Measurements from ENCODE around the gene GRAP.

DNA sequence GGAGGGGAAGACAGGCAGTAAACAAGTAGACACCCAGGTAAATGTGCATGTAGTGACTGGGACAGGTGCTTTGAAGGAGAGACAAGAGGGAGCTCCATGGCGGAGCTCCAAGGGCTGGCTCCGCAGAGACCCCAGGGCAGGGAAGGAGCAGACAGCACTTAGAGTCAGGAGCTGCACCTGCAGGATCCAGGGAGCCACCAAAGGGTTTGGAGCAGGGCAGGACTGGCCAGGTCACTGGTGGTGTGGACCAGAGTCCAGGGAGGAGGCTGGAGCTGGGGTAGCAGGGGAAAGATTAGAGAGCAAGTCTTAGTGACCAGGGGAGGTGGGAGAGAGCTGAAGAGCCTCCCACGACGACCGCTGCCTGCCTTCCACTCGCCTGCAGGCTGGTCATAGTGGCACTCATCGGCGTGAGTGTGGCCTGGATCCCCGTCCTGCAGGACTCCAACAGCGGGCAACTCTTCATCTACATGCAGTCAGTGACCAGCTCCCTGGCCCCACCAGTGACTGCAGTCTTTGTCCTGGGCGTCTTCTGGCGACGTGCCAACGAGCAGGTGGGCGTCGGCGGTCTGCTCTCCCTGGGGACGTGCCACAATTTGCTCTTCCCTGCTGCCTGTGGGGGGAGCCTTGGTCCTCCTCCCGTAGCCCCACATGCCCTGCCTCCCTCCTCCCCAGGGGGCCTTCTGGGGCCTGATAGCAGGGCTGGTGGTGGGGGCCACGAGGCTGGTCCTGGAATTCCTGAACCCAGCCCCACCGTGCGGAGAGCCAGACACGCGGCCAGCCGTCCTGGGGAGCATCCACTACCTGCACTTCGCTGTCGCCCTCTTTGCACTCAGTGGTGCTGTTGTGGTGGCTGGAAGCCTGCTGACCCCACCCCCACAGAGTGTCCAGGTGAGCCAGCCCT lies 27.5 kb downstream of the GRAP start:
- TF ChIP-seq POLR2AphosphoS5 (IDR thresholded peaks at IDR 0.05; ENCODE audit: low read depth, low read length) = no peak
- TF ChIP-seq SIN3A (IDR thresholded peaks at IDR 0.05; ENCODE audit: borderline replicate concordance, insufficient read depth, low read length) = no peak
- TF ChIP-seq, protein P1, sequence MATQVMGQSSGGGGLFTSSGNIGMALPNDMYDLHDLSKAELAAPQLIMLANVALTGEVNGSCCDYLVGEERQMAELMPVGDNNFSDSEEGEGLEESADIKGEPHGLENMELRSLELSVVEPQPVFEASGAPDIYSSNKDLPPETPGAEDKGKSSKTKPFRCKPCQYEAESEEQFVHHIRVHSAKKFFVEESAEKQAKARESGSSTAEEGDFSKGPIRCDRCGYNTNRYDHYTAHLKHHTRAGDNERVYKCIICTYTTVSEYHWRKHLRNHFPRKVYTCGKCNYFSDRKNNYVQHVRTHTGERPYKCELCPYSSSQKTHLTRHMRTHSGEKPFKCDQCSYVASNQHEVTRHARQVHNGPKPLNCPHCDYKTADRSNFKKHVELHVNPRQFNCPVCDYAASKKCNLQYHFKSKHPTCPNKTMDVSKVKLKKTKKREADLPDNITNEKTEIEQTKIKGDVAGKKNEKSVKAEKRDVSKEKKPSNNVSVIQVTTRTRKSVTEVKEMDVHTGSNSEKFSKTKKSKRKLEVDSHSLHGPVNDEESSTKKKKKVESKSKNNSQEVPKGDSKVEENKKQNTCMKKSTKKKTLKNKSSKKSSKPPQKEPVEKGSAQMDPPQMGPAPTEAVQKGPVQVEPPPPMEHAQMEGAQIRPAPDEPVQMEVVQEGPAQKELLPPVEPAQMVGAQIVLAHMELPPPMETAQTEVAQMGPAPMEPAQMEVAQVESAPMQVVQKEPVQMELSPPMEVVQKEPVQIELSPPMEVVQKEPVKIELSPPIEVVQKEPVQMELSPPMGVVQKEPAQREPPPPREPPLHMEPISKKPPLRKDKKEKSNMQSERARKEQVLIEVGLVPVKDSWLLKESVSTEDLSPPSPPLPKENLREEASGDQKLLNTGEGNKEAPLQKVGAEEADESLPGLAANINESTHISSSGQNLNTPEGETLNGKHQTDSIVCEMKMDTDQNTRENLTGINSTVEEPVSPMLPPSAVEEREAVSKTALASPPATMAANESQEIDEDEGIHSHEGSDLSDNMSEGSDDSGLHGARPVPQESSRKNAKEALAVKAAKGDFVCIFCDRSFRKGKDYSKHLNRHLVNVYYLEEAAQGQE (IDR thresholded peaks at IDR 0.05; ENCODE audit: insufficient read depth in 1 of 2, low read depth in 2 of 2, low read length in 2 of 2) = no peak
- no peak for TF ChIP-seq TAF1 (IDR thresholded peaks at IDR 0.05; ENCODE audit: borderline replicate concordance, insufficient read depth, low read length)
- no peak for TF ChIP-seq FOXP2 (optimal IDR thresholded peaks at IDR 0.05; ENCODE audit: borderline replicate concordance, extremely low read depth, extremely low read length, insufficient read depth)
